GM11168 (cell line): Measurements from ENCODE around the gene GPR42.
"Not testable (repeated sequence)": the region's sequence is repeated elsewhere in the genome, so short reads cannot be mapped to it uniquely, and the experiment has no call there.

Experiments used
- in situ Hi-C: fragments of 300-500 bp; cut with MboI; formaldehyde crosslinking; loops from one replicate; pipeline ENCODE4 v1.12.0; 2022; ENCODE audit warnings: low sequenced_read_pairs; ENCODE audit not compliant: unreplicated experiment

The GPR42 gene

DNA sequence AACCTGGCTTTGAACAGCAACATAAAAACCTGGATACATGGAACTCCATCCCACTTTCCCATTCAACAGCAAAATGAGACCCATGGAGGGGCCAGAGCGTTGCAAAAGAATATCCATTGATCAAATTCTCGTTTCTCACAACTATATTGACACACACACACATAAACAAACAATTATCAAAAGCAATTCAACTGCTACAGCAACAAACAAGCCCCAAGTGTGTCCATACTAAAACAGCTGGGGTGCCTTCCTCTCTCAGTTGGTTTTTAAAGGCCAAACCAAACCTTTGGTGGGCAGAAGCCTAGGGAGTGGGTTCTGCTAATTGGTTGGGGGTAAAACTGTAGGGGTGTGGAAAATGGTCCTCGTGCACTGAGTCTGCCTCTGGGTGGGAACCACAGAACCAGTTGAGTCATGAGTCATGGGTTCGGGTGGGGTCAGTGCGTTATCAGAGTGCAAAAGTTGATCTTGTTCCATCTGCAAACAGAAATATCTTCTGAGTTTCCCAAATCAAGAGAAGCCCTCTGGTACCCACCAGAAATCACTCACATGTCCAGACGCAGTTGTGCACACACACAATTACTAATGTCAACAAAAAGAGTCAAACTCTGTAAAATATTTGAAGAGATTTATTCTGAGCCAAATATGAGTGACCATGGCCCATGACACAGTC is 18.5 kb downstream of the GPR42 start:
- in situ Hi-C loops, result no loop called here

DNA sequence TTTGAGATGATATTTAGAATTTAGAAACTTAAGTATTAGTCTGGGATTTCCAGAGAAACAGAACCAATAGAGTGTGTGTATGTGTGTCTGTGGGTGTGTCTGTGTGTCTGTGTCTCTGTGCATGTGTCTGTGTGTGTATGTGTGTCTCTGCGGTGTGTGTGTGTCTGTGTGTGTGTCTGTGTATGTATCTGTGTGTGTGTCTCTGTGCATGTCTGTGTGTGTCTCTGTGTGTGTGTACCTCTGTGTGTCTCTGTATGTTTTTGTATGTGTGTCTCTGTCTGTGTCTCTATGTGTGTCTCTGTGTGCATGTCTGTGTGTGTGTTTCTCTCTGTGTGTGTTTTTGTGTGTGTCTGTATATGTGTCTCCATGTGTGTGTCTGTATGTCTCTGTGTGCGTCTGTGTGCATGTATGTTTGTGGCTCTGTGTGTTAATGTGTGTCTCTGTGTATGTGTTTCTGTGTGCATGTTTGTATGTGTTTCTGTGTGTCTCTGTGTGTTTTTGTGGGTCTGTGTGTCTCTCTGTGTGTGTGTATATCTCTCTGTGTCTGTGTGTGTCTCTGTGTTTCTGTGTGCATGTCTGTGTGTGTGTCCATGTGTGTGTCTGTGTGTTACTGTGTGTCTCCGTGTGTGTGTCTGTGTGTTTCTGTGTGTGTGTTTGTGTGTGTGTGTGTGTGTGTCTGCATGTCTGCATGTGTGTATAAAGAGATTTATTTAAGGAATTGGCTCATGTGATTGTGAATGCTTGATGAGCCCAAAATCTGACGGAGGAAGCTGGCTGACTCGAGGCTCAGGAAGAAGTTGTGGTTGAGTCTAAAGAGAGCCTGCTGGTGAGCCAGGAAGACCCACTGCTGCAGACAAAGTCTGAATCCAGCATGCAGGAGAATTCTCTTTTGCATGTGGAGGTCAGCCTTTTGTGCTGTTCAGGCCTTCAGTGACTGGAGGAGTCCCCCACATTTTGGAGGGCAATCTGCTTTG is 22.2 kb downstream of the GPR42 start:
- in situ Hi-C loops, result no loop called here

DNA sequence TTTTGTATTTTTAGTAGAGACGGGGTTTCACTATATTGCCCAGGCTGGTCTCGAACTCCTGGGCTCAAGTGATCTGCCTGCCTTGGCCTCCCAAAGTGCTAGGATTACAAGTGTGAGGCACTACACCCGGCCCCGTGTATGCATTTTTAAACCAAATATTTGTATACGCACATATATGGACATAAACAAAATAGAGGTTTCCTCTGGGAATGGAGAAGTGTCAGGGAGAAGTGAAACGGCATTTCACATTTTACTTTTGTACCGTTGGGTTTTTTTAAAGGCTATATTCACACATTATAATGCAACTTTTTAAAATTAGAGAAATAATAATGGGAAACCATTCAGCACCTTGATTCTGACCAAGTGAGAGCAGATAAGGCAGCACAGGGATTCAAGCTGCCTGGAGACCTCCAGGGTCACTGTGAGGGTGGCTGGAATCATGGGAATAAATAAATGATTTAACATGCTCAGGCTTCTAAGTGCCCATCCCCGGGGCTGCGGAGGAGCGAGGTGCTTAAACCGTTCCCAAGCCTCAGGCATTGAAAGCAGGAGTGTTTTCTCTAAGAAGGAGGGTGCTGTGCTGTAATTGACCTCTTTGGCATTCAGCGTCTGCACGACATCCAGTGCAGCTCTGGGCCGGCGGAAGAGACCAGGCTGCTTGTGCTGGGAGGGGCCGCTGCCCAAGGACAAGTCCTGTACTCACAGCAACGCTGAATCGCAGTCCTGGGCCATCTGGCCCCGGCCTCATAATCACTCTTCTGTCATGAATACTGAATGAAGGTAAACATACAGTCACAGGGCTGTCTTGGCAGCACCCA is 24.7 kb downstream of the GPR42 start:
- in situ Hi-C loops, result no loop called here

DNA sequence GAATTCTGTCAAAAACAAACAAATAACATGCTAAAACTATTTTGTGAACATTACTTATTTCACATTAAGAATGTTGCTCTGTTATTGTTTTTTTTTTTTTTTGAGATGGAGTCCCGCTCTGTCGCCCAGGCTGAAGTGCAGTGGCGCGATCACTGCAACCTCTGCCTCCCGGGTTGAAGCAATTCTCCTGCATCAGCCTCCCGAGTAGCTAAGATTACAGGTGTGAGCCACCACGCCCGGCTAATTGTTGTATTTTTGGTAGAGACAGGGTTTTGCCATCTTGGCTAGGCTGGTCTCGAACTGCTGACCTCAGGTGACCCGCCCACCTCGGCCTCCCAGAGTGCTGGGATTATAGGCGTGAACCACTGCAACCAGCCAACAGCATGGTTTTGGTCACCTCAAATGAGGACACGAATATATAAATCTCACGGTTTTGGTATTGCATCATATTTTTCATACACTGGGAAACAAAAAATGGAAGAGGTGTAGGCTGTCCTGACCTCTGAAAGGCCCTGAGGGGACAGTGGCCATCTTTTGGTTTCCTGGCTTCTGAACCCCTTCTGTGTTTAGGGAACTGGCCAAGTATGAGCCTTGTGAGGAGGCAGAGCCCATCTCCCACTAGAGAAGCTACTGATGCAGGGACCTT is 25.5 kb downstream of the GPR42 start:
- in situ Hi-C loops, result no loop called here

DNA sequence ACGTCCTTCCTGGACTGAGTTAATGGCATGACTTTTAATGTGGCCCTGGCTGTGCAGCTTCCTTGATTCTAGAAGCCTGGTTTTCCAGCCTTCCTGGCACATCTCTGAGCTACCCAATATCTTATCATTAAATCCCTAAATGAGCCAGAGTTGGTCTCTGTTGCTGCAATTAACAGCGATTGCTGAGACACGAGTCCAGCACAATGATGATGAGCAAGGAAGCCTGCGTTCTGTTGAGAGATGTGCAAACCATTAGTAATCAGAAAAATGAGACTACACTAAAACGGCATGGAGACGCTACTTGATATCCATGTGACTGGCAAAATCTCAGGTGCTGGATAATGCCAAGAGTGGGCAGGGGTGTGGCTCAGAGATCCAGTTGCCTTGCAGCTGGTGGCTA is 26.2 kb downstream of the GPR42 start:
- in situ Hi-C loops, result no loop called here

DNA sequence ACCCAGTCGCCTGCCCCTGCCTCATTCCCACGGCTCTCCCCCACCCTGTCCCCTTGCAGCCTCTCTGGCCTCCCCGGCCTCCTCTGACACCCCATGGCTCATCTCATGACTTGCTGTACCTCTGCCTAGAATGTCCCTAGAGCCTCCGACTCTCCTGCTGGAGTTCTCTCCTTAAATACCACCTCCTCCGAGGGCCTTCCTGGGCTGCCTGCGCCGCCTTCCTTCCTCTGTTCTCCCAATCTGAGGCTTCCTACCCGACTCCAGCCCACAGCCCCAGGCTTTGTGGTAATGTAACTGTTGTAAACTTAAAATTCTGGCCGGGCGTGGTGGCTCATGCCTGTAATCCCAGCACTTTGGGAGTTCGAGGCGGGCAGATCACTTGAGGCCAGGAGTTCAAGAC is 27.7 kb downstream of the GPR42 start:
- in situ Hi-C loops, result no loop called here

DNA sequence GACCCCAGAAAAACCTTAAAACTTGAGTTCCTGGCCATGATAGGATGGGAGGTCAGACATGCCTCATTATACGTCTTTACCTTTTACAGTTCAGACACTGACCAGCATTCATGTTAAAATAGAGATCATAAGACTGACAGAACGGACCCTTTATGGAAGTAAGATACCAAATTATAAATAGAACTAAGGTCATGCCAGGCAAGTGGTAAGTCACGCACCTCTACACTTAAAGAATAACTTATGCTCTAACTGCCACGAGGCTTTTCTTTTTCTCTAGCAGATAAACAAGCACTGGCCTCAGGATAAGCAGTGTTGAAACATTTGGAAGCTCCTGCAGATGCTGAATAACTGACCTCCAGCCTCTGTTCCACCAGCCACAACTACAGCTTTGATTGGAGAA is 28.4 kb downstream of the GPR42 start:
- in situ Hi-C loops, result no loop called here

DNA sequence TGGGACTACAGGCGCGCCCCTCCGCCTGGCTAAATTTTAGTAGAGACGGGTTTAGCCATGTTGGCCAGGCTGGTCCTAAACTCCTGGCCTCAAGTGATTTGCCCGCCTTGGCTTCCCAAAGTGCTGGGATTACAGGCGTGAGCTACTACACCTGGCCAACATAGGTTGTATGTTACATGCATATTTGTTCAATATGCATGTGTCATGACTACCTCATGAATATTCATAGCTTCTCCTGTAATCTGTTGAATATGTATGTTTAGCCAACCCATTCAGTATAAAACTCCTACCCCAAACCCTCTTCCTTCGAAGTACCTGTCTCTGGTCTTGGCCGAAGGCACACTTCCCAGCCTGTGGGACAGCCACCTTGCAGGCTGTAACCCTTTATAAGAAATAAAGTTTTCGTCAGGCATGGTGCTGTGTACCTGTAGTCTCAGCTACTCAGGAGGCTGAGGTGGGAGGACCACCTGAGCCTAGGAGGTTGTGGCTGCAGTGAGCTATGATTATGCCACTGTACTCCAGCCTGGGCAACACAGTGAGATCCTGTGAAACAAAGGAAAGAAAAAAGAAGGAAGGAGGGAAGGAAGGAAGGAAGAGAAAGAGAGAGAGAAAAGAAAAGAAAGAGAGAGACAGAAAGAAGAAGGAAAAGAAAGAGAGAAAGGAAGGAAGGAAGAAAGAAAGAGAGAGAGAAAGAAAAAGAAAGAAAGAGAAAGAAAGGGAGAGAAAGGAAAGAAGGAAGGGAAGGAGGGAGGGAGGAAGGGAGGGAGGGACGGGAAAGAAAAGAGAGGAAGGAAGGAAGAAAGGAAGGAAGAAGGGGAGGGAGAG is 29.3 kb downstream of the GPR42 start:
- in situ Hi-C loops, result no loop called here

DNA sequence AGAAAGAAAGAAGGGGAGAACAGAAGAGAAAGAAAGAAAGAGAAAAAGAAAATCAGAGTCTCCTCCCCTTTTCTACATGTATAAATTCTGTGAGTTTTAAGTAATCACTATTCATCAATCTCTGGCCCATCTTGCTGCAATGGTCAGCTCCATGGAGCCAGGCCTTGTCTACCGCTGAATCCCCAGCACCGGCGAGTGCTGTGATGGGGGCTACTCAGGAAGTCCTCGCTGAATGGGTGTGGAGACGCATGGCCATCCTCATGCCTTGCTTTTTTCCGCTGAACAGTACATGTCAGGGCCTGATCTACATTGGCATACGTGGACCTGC is 29.9 kb downstream of the GPR42 start:
- in situ Hi-C loops, result no loop called here

DNA sequence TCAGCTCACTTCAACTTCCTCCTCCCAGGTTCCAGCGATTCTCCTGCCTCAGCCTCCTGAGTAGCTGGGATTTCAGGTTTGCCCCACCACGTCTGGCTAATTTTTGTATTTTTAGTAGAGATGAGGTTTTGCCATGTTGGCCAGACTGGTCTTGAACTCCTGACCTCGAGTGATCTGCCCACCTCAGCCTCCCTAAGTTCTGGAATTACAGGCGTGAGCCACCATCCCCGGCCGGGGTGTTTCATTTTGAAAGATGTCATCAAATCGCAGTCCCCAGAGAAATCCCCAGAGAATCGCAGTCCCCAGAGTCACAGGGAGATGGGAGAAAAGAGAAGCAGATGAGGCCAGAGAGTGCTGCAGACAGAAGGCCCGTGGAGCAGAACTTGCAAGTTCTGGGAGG is 30.5 kb downstream of the GPR42 start:
- in situ Hi-C loops, result not testable (repeated sequence)

DNA sequence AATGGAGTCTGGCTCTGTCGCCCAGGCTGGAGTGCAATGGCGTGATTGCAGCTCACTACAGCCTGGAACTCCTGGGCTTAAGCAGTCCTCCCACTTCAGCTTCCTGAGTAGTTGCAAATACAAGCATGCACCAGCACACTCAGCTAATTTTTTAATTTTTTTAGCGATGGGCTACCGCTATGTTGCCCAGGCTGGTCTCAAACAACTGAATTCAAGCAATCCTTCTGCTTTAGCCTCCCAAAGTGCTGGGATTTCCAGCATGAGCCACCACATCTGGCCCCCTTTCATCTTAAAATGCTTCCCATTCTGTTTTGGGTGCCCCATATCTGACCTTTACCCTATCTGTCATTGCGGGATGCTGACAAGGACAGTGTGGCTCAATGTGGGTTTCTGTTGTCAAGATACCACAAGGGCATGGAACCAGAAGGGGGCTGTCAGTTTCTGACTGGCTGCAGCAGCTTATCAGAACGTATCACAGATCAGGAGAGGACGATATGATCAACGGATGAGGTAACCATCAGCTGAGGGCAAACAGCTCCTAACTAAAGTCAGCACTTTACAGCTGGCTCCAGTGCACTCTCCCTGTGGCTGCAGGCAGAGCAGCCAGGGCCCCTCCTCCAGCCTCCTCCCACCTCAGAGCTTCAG is 32.4 kb downstream of the GPR42 start:
- in situ Hi-C loops, result no loop called here

DNA sequence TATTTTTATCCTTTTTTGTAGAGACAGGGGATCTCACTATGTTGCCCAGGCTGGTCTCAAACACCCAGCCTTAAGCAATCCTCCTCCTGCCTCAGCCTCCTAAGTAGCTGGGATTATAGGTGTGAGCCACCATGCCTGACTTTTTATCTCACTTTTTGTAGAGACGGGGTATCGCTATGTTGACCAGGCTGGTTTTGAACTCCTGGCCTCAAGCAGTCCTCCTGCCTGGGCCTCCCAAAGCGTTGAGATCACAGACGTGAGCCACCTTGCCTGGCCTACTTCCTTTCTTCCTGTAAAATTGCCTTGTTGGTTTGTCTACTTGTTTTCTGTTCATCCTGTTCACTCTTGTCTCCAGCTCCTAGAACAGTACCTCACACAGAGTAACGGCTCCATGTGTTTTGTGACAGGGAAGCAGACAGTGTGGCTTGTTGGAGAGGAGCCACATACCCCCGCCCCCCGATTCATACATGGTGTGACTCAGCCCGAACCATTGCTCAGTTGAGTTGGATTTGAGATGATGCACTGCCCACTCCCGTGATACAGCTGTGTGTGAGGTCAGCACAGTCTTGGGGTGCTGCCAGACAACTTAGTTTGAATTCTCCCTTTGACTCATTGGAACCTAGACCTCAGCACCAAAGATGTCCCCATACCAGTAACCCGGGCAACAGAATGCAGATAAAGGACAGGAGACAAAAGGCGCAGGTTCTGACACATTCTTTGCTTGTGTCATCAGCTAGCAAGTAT is 34.2 kb downstream of the GPR42 start:
- in situ Hi-C loops, result no loop called here

DNA sequence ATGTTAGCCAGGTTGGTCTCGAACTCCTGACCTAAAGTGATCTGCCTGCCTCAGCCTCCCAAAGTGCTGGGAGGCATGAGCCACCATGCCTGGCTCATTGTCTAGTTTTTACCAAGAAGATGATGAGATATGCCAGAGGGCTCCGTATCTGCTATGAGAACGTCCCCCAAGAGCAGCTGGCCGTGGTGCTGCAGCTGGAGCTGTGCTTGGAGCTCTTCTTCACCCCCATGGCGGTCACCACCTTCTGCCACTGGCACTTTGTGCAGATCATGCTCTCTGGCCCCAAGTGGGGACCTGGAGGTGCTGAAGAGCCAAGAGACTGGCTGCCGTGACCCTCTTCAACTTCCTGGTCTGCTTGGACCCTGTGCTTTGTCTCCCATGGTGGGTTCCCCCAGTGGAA is 36.8 kb downstream of the GPR42 start:
- in situ Hi-C loops, result no loop called here

DNA sequence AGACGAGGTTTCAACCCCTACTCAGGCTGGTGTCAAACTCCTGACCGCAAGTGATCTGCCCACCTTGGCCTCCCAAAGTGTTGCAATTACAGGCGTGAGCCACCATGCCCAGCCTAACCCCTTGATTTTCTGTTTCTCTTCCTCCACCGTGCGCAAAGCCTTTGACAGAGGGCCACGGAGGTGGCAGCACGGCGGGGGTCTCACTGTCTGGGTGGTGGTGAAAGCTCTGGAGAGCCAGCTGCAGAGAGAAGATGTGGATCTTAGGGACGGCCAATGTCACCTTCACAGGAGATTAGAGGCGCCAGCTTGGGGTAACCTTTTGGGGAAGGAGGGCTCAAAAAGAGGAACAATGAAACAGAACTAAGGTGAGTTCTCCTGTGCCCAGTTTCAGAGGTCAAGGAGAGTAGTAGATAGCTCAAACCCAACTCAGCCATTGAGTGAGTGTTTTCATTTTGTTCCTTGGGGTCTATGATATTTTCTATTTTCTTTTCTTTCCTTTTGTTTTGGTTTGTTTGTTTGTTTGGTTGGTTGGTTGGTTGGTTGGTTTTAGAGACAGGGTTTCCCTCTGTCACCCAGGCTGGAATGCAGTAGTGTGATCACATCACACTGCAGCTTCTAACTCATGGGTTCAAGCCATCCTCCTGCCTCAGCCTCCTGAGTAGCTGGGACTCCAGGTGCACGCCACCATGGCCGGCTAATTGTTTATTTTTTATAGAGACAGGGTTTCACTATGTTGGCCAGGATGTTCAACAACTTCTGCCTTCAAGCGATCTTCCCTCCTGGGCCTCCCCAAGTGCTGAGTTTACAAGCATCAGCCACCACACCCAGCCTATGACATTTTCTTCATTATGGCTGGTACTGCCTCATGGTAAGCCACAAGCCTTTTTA is 37.7 kb downstream of the GPR42 start:
- in situ Hi-C loops, result no loop called here

DNA sequence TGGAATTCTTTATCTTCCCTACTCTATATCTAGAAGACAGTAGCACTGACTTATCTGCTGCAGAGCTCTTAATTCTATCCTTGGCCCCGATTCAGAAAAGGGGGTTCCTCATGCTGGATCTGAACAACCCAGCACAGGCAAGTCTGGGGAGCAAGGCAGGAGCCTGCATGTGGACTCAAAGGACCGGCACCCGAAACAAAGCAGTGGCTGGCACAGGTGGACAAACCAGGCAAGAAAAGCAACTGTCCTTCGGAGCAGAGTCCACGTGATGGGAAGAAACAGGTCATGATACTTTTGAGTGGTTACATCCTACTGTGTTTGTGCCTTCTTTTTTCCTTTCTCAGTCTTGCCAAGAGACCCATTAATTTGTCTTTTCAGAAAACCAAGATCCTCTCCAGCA is 38.3 kb downstream of the GPR42 start:
- in situ Hi-C loops, result no loop called here

DNA sequence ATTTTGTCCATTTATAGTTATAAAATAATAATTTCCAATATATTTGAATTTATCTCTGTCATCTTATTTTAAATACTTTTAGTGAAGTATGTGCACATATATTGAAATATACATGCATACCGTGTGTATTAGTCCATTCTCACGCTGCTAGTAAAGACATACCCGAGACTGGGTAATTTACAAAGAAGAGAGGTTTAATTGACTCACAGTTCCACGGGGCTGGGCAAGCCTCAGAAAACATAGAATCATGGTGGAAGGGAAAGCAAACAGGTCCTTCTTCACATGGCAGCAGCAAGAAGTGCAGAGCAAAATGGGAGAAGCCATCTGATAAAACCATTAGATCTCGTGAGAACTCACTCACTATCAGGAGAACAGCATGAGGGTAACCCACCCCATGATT is 39.6 kb downstream of the GPR42 start:
- in situ Hi-C loops, result no loop called here

DNA sequence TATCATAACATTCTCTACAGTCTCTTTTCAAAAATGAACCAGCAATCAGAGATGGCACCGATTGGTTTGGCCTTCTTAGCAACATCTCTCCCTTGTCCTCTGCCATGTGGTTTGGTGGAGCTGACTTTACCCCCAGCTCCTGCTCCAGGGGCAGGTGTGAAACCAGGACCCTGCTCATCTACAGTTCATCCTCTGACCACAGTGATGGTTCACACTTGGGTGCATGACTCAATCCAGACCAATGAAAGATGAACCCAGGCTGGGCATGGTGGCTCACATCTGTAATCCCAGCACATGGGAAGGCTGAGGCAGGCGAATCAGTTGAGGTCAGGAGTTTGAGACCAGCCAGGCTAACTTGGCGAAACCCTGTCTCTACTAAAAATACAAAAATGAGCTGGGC is 43.6 kb downstream of the GPR42 start:
- in situ Hi-C loops, result no loop called here

DNA sequence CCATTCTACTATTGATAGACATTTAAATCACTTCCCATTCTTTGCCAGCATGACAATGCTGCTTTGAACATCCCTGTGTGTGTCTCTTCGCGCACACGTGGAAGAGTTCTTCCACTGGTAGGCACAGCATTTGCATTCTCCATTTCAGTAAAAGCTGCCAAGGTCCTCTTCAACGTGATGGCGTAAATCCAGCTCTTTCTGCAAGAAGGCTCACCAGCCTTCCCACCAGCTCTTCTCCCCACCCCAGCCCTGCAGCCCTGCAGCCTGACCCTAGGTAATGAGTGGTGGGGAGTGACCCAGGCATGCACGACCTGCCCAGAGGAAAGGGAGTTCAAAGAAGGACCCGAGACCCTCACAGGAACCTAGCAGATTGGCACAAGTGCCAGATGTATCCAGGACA is 45.5 kb downstream of the GPR42 start:
- in situ Hi-C loops, result no loop called here
